Measurements from ENCODE around the gene PPFIA1. TPM values are rescaled to one million over a fixed set of nuclear protein-coding genes. Genes with fewer than 3 reads are reported as not detected.

Gene PPFIA1
- total RNA-seq, 1 experiment from 2014 or later = 63.4 TPM

- Histone ChIP-seq H3K14ac (ENCODE audit: insufficient read depth, low read length) (no peak overlapping the region), H3K4me1 (ENCODE audit: insufficient read depth, low read length) (no peaks in the 10 kb centered on the region), H3K9me3 (ENCODE audit: control insufficient read depth, low read depth, low read length) (no peaks in the 10 kb centered on the region), H2BK120ac (ENCODE audit: low read depth, low read length, poor library complexity, severe bottlenecking) (no peak overlapping the region), H3K79me1 (ENCODE audit: insufficient read depth, low read depth, low read length, poor library complexity, severe bottlenecking) (peaks cover 4% of the 10 kb centered on the region), H3K18ac (ENCODE audit: insufficient read length, low read depth, low read length) (no peak overlapping the region), H3K23ac (ENCODE audit: insufficient read length, low read depth, low read length) (no peak overlapping the region), H3K23me2 (ENCODE audit: insufficient read length, low read depth, low read length, poor library complexity, severe bottlenecking) (no peaks in the 10 kb centered on the region), H2BK15ac (ENCODE audit: low read depth, low read length) (no peak overlapping the region), H3K27ac (ENCODE audit: insufficient read length, low read depth, low read length) (no peak overlapping the region), H4K20me1 (ENCODE audit: control insufficient read depth, insufficient read depth, insufficient read length) (no peaks in the 10 kb centered on the region), H2AK5ac (ENCODE audit: insufficient read length, low read length) (no peak overlapping the region), H3K27me3 (ENCODE audit: insufficient read depth, low read length) (no peaks in the 10 kb centered on the region), H2AFZ (ENCODE audit: low read length) (no peak overlapping the region), H2BK5ac (ENCODE audit: insufficient read length, low read length) (no peak overlapping the region), H3T11ph (ENCODE audit: low read length) (no peak overlapping the region), H3K56ac (ENCODE audit: insufficient read length, low read depth, low read length) (no peak overlapping the region), H2BK20ac (ENCODE audit: low read depth, low read length, poor library complexity, severe bottlenecking) (no peak overlapping the region), H2BK12ac (ENCODE audit: insufficient read length, low read depth, low read length) (no peak overlapping the region), H3K4ac (ENCODE audit: low read depth, low read length) (no peak overlapping the region), H4K8ac (replicated peaks; ENCODE audit: insufficient read length, low read depth, low read length) (no peak overlapping the region), H3K4me2 (ENCODE audit: insufficient read depth, insufficient read length, low read length) (no peak overlapping the region), H3K9ac (ENCODE audit: extremely low read depth, insufficient read length, low read length) (no peak overlapping the region), H4K91ac (ENCODE audit: insufficient read length, low read depth, low read length) (no peak overlapping the region), H3K79me2 (ENCODE audit: insufficient read depth, low read length) (no peaks in the 10 kb centered on the region), H4K5ac (ENCODE audit: insufficient read length, low read depth, low read length) (no peak overlapping the region)
- DNase-seq = no peak
- peaks cover 58 to 93% (median 92%) of the 10 kb centered on the region in 3 experiments for H3K36me3 Mint-ChIP-seq (ENCODE audit: insufficient read depth in 1 of 3, low read depth in 3 of 3)
- no CpG with 5 or more reads among the region's 28 CpGs for WGBS (ENCODE audit: extremely low coverage, insufficient read length, low lambda C conversion rate)
- no peaks in the 10 kb centered on the region for H3K27me3 Mint-ChIP-seq (ENCODE audit: low read depth)
- H3K9me3 Mint-ChIP-seq = no peaks in the 10 kb centered on the region
- TF ChIP-seq CTCF (conservative IDR thresholded peaks at IDR 0.05) = no peak
- no peaks in the 10 kb centered on the region for H3K4me1 Mint-ChIP-seq
- peak overlapping the region in 2 of 3 experiments; percentile 65 to 68; a peak in 2 of 7 replicates for H3K27ac Mint-ChIP-seq
- no peak overlapping the region; a peak in 1 of 5 replicates for H3K4me3 Mint-ChIP-seq
Observed at GRCh38 chr11:70414341-70415100, 144.0 kb downstream of the PPFIA1 start.

All from H9 (cell line).